PC-9 (cell line): ENCODE data around the gene SPATS2L. TPM values are rescaled to one million over a fixed set of nuclear protein-coding genes. Genes with fewer than 3 reads are reported as not detected.
A peak's percentile ranks its signal among the peaks of the same experiment; 100 is the strongest.

Source experiments
- BruUV-seq: library from RNA; stranded (reverse); fragments of 400-500 nt; replicated peaks from 2 replicates; lab custom pipeline; 2021; lab: Mats Ljungman, UMichigan
- CTCF ChIA-PET: fragments of 300-600 bp; sonication (Branson Sonifier 250); formaldehyde crosslinking; loops from one replicate; lab custom pipeline; 2022; ENCODE audit warnings: antibody characterized with exemption; lab: Charles Lee
- POLR2A ChIA-PET: fragments of 300-600 bp; sonication (Branson Sonifier 250); formaldehyde crosslinking; loops from one replicate; lab custom pipeline; 2022; ENCODE audit warnings: antibody characterized with exemption; ENCODE audit not compliant: unreplicated experiment; lab: Charles Lee
- DNase-seq, 2 experiments: peaks; one replicate each; pipeline versions ENCODE4 v3.0.0 to v3.0.0-alpha.2; 2015 to 2022; ENCODE audit warnings: mixed read lengths in 1 of 2
- H2AFZ ChIP-seq: fragments of 200-600 bp; sonication (generic); 2 replicates; pipeline ENCODE4 v1.8.1; 2017; ENCODE audit warnings: antibody characterized with exemption
- H3F3A ChIP-seq: fragments of 200-600 bp; sonication (generic); 2 replicates; pipeline ENCODE4 v1.8.1; 2017; ENCODE audit warnings: antibody characterized with exemption, mild to moderate bottlenecking, low read depth; ENCODE audit not compliant: insufficient read depth
- H3K27ac ChIP-seq: fragments of 200-600 bp; sonication (generic); 2 replicates; pipeline ENCODE4 v1.6.1; 2016; ENCODE audit warnings: mixed run types
- H3K27me3 ChIP-seq: fragments of 200-600 bp; sonication (generic); 2 replicates; pipeline ENCODE4 v1.6.1; 2016; ENCODE audit warnings: low read depth, mixed run types; ENCODE audit not compliant: insufficient read depth
- H3K36me3 ChIP-seq: fragments of 200-600 bp; sonication (generic); 2 replicates; pipeline ENCODE4 v1.6.1; 2016; ENCODE audit warnings: low read depth, mixed run types
- H3K4me1 ChIP-seq: fragments of 200-600 bp; sonication (generic); replicated peaks from 2 replicates; pipeline ENCODE4 v1.6.1; 2016; ENCODE audit warnings: mixed run types; ENCODE audit not compliant: insufficient read depth
- H3K4me2 ChIP-seq: fragments of 200-600 bp; sonication (generic); 2 replicates; pipeline ENCODE4 v1.6.1; 2017; ENCODE audit warnings: mixed run types
- H3K4me3 ChIP-seq: fragments of 200-600 bp; sonication (generic); 2 replicates; pipeline ENCODE4 v1.6.1; 2016; ENCODE audit warnings: mixed run types
- H3K79me2 ChIP-seq: fragments of 200-600 bp; sonication (generic); 2 replicates; pipeline ENCODE4 v1.6.1; 2017; ENCODE audit warnings: low read depth, mixed run types
- H3K9me2 ChIP-seq: fragments of 200-600 bp; sonication (generic); 2 replicates; pipeline ENCODE4 v1.8.1; 2017; ENCODE audit warnings: mild to moderate bottlenecking; ENCODE audit not compliant: insufficient read depth
- H3K9me3 ChIP-seq: fragments of 200-600 bp; sonication (generic); 2 replicates; pipeline ENCODE4 v1.8.1; 2016; ENCODE audit warnings: low read depth; ENCODE audit not compliant: insufficient read depth
- H4K20me1 ChIP-seq: fragments of 200-600 bp; sonication (generic); 2 replicates; pipeline ENCODE4 v1.8.1; 2017; ENCODE audit not compliant: insufficient read depth
- EZH2 ChIP-seq: fragments of 200-600 bp; sonication (generic); IDR thresholded peaks from 2 replicates; pipeline ENCODE4 v1.8.0; 2017; ENCODE audit warnings: antibody characterized with exemption, low read depth
- intact Hi-C: fragments of 100-400 bp; cut with micrococcal nuclease; formaldehyde crosslinking; loops from one replicate; pipeline ENCODE4 v1.10.0; 2022; ENCODE audit not compliant: unreplicated experiment
- total RNA-seq: library from RNA; stranded (reverse); gene quantifications from 2 replicates; pipeline ENCODE4 v1.2.3, GENCODE V29; 2021
- TF ChIP-seq, protein P1 (sequence below): fragments of 200-600 bp; sonication (generic); conservative IDR thresholded peaks from 2 replicates; pipeline ENCODE4 v1.6.1; 2017; ENCODE audit warnings: mixed run types, antibody characterized with exemption, mild to moderate bottlenecking, moderate library complexity

The SPATS2L gene
- total RNA-seq, 1 experiment from 2014 or later, result 199 TPM

DNA sequence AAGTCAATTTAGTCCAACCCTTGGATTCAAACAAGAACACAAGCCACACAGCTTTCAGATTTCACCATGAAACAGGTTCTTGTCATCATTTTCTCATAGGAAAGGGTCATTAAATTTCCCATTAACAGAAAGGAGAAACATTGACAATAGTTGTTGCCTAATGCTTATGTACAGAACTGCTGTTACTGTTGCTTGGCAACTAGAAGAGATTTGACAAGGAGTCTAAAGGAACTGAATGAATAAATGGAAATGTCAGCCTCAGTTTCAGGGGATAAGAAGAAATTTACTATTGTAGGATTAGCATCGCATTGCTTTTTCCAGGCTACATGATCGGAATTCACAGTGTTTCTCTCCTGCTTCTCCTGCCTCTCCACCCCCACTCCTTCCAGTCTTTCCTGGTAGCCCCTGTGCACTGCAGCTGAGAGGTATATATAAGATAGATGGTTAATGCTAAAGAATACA is 90.3 kb downstream of the SPATS2L start:
- Histone ChIP-seq H3K79me2 (peaks cover 35% of the 10 kb centered on the region), H3K27ac (peak overlapping the region; percentile 42; the same call in 1 of the 2 replicates), H3K36me3 (0 out of 2 replicates have a peak, but pooled peaks cover 8% of the 10 kb centered on the region), H3K9me3 (no peaks in the 10 kb centered on the region), H4K20me1 (no peaks in the 10 kb centered on the region), H3K27me3 (no peaks in the 10 kb centered on the region), H3K4me2 (no peak overlapping the region), H2AFZ (no peak overlapping the region), H3K9me2 (0 out of 2 replicates have a peak, but pooled peaks cover 7% of the 10 kb centered on the region), H3F3A (0 out of 2 replicates have a peak, but pooled peaks cover 3% of the 10 kb centered on the region), H3K4me3 (no peak overlapping the region), H3K4me1 (peaks cover 32% of the 10 kb centered on the region)
- ChIA-PET CTCF (no interaction called here), POLR2A (no interaction called here)
- TF ChIP-seq, protein P1, sequence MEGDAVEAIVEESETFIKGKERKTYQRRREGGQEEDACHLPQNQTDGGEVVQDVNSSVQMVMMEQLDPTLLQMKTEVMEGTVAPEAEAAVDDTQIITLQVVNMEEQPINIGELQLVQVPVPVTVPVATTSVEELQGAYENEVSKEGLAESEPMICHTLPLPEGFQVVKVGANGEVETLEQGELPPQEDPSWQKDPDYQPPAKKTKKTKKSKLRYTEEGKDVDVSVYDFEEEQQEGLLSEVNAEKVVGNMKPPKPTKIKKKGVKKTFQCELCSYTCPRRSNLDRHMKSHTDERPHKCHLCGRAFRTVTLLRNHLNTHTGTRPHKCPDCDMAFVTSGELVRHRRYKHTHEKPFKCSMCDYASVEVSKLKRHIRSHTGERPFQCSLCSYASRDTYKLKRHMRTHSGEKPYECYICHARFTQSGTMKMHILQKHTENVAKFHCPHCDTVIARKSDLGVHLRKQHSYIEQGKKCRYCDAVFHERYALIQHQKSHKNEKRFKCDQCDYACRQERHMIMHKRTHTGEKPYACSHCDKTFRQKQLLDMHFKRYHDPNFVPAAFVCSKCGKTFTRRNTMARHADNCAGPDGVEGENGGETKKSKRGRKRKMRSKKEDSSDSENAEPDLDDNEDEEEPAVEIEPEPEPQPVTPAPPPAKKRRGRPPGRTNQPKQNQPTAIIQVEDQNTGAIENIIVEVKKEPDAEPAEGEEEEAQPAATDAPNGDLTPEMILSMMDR, result no peak
- no peak for TF ChIP-seq EZH2
- intact Hi-C loops, result no loop called here
- DNase-seq, result peak in 1 of 2 experiments; percentile 65
- BruUV-seq, result no TSS peak

DNA sequence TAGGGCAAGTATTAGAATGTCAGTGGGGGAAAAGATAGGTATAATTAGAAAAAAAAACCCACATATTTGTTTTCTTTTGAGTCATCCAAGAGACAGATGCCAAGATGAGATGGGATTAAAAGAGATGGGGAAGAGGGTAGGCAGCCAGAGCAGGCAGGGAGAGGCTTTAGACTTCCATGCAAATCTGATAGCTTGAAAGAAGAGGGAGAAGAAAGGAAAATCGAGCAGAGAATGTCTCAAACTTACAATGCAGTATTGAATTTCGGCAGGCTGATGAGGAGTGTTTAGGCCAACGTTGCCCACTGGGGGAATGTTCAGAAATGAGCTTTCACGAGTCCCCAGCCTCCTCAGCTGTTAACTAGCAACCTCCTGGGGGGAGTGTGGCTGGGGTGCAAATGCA is 91.3 kb downstream of the SPATS2L start:
- Histone ChIP-seq H3K27ac (peak overlapping the region; percentile 36; the same call in 1 of the 2 replicates), H3F3A (0 out of 2 replicates have a peak, but pooled peaks cover 3% of the 10 kb centered on the region), H3K36me3 (0 out of 2 replicates have a peak, but pooled peaks cover 8% of the 10 kb centered on the region), H2AFZ (no peak overlapping the region), H4K20me1 (no peaks in the 10 kb centered on the region), H3K9me3 (no peaks in the 10 kb centered on the region), H3K79me2 (peaks cover 44% of the 10 kb centered on the region), H3K27me3 (no peaks in the 10 kb centered on the region), H3K9me2 (0 out of 2 replicates have a peak, but pooled peaks cover 4% of the 10 kb centered on the region), H3K4me1 (peaks cover 38% of the 10 kb centered on the region), H3K4me3 (no peak overlapping the region), H3K4me2 (no peak overlapping the region)
- CTCF ChIA-PET, result no interaction called here
- no peak for DNase-seq
- POLR2A ChIA-PET, result no interaction called here
- BruUV-seq, result no TSS peak
- no peak for TF ChIP-seq EZH2
- TF ChIP-seq, protein P1, result no peak
- intact Hi-C loops, result no loop called here

DNA sequence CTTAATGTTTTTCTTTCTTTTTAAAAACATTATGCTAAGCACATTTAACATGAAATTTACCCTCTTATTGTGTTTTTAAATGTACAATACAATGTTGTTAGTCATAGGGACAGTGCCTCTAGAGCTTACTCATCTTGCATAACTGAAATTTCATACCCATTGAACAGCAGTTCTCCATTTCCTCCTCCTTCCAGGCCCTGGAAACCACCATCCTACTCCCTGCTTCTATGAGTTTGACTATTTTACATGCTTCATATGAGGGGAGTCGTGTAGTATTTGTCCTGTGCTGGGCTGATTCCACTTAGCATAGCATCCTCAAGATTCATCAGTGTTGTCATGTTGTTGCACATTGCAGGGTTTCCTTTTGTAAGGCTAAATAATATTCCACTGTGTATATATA is 92.6 kb downstream of the SPATS2L start:
- intact Hi-C loops, result no loop called here
- H2AFZ ChIP-seq, result no peak overlapping the region
- H3K27ac ChIP-seq, result no peak overlapping the region
- CTCF ChIA-PET, result no interaction called here
- no peaks in the 10 kb centered on the region for H3K9me2 ChIP-seq
- no peak overlapping the region for H3K4me3 ChIP-seq
- H3K4me2 ChIP-seq, result no peak overlapping the region
- no TSS peak for BruUV-seq
- peaks cover 8% of the 10 kb centered on the region; the same call in 1 of the 2 replicates for H3K36me3 ChIP-seq
- TF ChIP-seq, protein P1, result no peak
- TF ChIP-seq EZH2, result no peak
- H3F3A ChIP-seq, result peaks cover 12% of the 10 kb centered on the region
- no peaks in the 10 kb centered on the region for H3K9me3 ChIP-seq
- no peaks in the 10 kb centered on the region for H3K27me3 ChIP-seq
- DNase-seq, result no peak
- POLR2A ChIA-PET, result no interaction called here
- peaks cover 51% of the 10 kb centered on the region for H3K4me1 ChIP-seq
- no peaks in the 10 kb centered on the region for H4K20me1 ChIP-seq
- peaks cover 51% of the 10 kb centered on the region for H3K79me2 ChIP-seq
